RWPE2 (cell line): Measurements from ENCODE around the gene CD200.

Experiments
- ATAC-seq: fragments of 200-7000 bp; cut with Tn5 transposase; 3 replicates; pipeline ENCODE4 v1.9.1; 2021; ENCODE audit warnings: low read depth
- DNase-seq: peaks from one replicate; pipeline ENCODE4 v3.0.0-alpha.2; 2020; ENCODE audit warnings: low spot score
- H3K27ac ChIP-seq: fragments of 450-650 bp; 2 replicates; pipeline ENCODE4 v1.5.1; 2017; ENCODE audit warnings: mild to moderate bottlenecking; ENCODE audit not compliant: poor library complexity, severe bottlenecking
- H3K27me3 ChIP-seq: fragments of 250-450 bp; sonication (Bioruptor Pico); 2 replicates; pipeline ENCODE4 v1.5.1; 2021; ENCODE audit warnings: mild to moderate bottlenecking, moderate library complexity; ENCODE audit not compliant: insufficient read depth, poor library complexity, severe bottlenecking
- H3K36me3 ChIP-seq: fragments of 250-450 bp; sonication (Bioruptor Pico); 2 replicates; pipeline ENCODE4 v1.5.1; 2020; ENCODE audit warnings: low read depth, mild to moderate bottlenecking, moderate library complexity
- H3K4me1 ChIP-seq: fragments of 250-450 bp; sonication (Bioruptor Pico); 2 replicates; pipeline ENCODE4 v1.5.1; 2021; ENCODE audit warnings: mild to moderate bottlenecking, moderate library complexity; ENCODE audit not compliant: insufficient read depth, poor library complexity, severe bottlenecking
- H3K4me3 ChIP-seq: fragments of 250-450 bp; sonication (Bioruptor Pico); 2 replicates; pipeline ENCODE4 v1.5.1; 2021; ENCODE audit warnings: mild to moderate bottlenecking, moderate library complexity; ENCODE audit not compliant: severe bottlenecking
- H3K9me3 ChIP-seq: fragments of 250-450 bp; sonication (Bioruptor Pico); 2 replicates; pipeline ENCODE4 v1.5.1; 2021; ENCODE audit warnings: mild to moderate bottlenecking, moderate library complexity; ENCODE audit not compliant: severe bottlenecking
- TF ChIP-seq, protein P1 (sequence below): fragments of 450-650 bp; IDR thresholded peaks from one replicate; pipeline ENCODE4 v1.5.1; 2017; ENCODE audit warnings: mild to moderate bottlenecking, moderate library complexity; ENCODE audit not compliant: poor library complexity, severe bottlenecking

The CD200 gene

GRCh38 chr3:112390783-112391641 is 58.1 kb downstream of the CD200 start:
- Histone ChIP-seq H3K4me3 (no peak overlapping the region), H3K9me3 (peaks cover 3% of the 10 kb centered on the region), H3K27ac (peak overlapping the region; percentile 89), H3K27me3 (no peaks in the 10 kb centered on the region), H3K36me3 (no peaks in the 10 kb centered on the region), H3K4me1 (peaks cover 21% of the 10 kb centered on the region)
- DNase-seq (peak; percentile 61), ATAC-seq (peak; percentile 97)
- TF ChIP-seq, protein P1, sequence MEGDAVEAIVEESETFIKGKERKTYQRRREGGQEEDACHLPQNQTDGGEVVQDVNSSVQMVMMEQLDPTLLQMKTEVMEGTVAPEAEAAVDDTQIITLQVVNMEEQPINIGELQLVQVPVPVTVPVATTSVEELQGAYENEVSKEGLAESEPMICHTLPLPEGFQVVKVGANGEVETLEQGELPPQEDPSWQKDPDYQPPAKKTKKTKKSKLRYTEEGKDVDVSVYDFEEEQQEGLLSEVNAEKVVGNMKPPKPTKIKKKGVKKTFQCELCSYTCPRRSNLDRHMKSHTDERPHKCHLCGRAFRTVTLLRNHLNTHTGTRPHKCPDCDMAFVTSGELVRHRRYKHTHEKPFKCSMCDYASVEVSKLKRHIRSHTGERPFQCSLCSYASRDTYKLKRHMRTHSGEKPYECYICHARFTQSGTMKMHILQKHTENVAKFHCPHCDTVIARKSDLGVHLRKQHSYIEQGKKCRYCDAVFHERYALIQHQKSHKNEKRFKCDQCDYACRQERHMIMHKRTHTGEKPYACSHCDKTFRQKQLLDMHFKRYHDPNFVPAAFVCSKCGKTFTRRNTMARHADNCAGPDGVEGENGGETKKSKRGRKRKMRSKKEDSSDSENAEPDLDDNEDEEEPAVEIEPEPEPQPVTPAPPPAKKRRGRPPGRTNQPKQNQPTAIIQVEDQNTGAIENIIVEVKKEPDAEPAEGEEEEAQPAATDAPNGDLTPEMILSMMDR, result no peak

DNA sequence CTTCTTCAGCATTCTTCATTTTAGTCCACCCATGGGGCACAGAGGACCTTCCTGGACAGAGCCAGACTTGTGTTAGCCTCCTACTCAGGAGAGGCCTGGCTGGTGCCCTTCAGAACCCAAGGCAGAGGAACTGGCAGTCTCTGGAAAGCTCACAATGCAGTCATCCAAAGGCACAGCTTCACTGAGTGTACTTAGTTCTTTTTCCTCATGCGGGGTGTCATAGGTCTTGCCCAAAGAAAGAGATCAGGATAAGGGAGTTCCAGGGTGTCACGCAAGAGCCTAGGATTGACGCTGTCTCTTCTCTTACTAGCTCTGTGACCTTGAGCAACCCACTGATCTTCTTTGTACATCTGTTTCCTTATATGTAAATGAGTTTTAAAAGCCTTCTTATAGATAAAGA is 58.7 kb downstream of the CD200 start:
- ATAC-seq (no peak; the same call in 2 of the 3 replicates), DNase-seq (no peak)
- H3K27me3 ChIP-seq, result no peaks in the 10 kb centered on the region
- no peak overlapping the region for H3K4me3 ChIP-seq
- TF ChIP-seq, protein P1, result no peak
- peak overlapping the region; percentile 89 for H3K27ac ChIP-seq
- peaks cover 3% of the 10 kb centered on the region for H3K9me3 ChIP-seq
- H3K4me1 ChIP-seq, result peaks cover 21% of the 10 kb centered on the region
- no peaks in the 10 kb centered on the region for H3K36me3 ChIP-seq

DNA sequence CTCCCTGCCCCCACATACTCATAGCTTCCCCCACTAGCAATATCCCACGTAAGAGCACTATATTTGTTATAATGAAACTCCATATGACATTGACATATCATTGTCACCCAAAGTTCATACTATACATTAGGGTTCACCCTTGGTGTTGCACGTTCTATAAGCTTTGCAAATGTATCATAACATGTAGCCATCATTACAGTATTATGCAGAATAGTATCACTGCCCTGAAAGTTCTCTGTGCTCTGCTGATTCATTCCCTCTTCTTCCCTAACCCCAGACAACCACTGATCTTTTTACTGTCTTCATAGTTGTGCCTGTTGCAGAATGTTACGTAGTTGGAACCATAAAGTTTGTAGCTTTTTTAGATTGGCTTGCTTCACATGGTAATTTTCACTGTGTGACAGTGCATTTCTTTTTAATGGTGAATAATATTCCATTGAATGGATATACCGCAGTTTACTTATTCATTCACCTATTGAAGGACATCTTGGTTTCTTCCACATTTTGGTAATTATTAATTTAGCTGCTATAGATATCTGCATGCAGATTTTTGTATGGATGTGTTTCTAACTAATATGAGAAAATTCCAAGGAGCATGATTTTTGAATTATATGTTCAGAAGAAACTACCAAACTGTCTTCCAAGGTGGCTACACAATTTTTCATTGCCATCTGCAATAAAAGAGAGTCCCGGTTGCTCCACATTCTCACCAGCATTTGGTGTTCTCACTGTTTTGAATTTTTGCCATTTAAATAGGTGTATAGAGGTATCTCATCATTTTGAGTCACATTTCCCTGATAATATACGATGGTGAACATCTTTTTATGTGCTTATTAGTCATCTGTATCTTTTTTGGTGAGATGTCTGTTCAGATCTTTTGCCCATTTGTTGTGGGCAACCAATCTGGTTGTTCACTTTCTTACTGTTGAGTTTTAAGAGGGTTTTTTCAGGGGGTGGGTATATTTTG is 59.7 kb downstream of the CD200 start:
- Histone ChIP-seq H3K4me3 (no peak overlapping the region), H3K4me1 (peaks cover 21% of the 10 kb centered on the region), H3K36me3 (no peaks in the 10 kb centered on the region), H3K27ac (peak overlapping the region; percentile 89), H3K27me3 (no peaks in the 10 kb centered on the region), H3K9me3 (peaks cover 3% of the 10 kb centered on the region)
- DNase-seq, result no peak
- no peak for ATAC-seq
- TF ChIP-seq, protein P1, result no peak

- no peaks in the 10 kb centered on the region for H3K36me3 ChIP-seq
These were observed 60.4 kb downstream of the CD200 start for GRCh38 chr3:112393360-112393728.

More at GRCh38 chr3:112393360-112393728, 60.4 kb downstream of the CD200 start:
- H3K27ac ChIP-seq, result no peak overlapping the region
- H3K9me3 ChIP-seq, result peaks cover 3% of the 10 kb centered on the region
- TF ChIP-seq, protein P1, result no peak
- ATAC-seq (no peak), DNase-seq (no peak)
- no peak overlapping the region for H3K4me3 ChIP-seq
- peaks cover 21% of the 10 kb centered on the region for H3K4me1 ChIP-seq
- H3K27me3 ChIP-seq, result no peaks in the 10 kb centered on the region
